Right atrium auricular region (tissue), 2 donors: Measurements from ENCODE around the gene TECPR2. TPM values are rescaled to one million over a fixed set of nuclear protein-coding genes. Genes with fewer than 3 reads are reported as not detected.

Experiments used
- DNase-seq: peaks from one replicate; pipeline ENCODE4 v3.0.0-alpha.2; 2019; ENCODE audit warnings: low spot score
- H3K27ac ChIP-seq, 2 donors: fragments of 200-600 bp; sonication (generic); 1 replicate in 1 of 2; 2 replicates in 1 of 2; pipeline ENCODE4 v1.5.1; 2016 to 2019
- H3K27me3 ChIP-seq, 2 donors: fragments of 200-600 bp; sonication (generic); one replicate each; pipeline versions ENCODE4 v1.5.1 to v1.6.0; 2017 to 2019
- H3K36me3 ChIP-seq: fragments of 200-600 bp; sonication (generic); one replicate; pipeline ENCODE4 v1.5.1; 2016
- H3K4me1 ChIP-seq, 2 donors: fragments of 200-600 bp; sonication (generic); one replicate each; pipeline versions ENCODE4 v1.5.1 to v1.6.0; 2017 to 2019
- H3K4me3 ChIP-seq, 2 donors: fragments of 200-600 bp; sonication (generic); 1 replicate in 1 of 2; 2 replicates in 1 of 2; pipeline ENCODE4 v1.5.1; 2017 to 2019; ENCODE audit warnings: mild to moderate bottlenecking in 1 of 2, moderate library complexity in 1 of 2
- H3K9me3 ChIP-seq, 2 donors: fragments of 200-600 bp; sonication (generic); one replicate each; pipeline ENCODE4 v1.5.1; 2019
- CTCF ChIP-seq, 2 donors: fragments of 200-600 bp; sonication (generic); IDR thresholded peaks; one replicate each; pipeline ENCODE4 v1.5.1; 2019; ENCODE audit warnings: antibody characterized with exemption in 2 of 2
- total RNA-seq, 2 donors: library from RNA; depleted of rRNA; stranded (reverse); fragments of >200 nt; gene quantifications; one replicate each; pipeline ENCODE4 v1.1.0, GENCODE V29; 2016

The TECPR2 gene
- total RNA-seq, 2 donors from 2014 or later, result 13.2 to 15.5 TPM

DNA sequence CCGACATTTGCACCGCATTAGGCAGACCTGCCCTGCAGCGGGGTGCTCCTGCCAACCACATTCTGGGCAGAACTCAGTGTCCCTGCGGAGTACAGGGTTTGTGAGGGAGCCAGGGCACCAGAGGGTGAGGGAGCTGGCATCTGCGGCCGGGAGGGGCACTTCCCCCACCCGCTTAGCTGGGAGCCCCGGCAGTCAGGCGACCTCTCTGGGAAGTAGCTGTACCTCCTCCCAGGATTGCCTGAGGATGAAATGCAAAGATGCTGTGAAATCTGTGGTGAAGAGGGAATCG is 88.3 kb downstream of the TECPR2 start:
- no peak for DNase-seq
- H3K9me3 ChIP-seq, result no peaks in the 10 kb centered on the region
- TF ChIP-seq CTCF (IDR thresholded peaks at IDR 0.05), result no peak
- no peak overlapping the region for H3K27ac ChIP-seq
- H3K4me1 ChIP-seq, result no peaks in the 10 kb centered on the region
- peaks cover 62% of the 10 kb centered on the region for H3K36me3 ChIP-seq
- no peaks in the 10 kb centered on the region for H3K27me3 ChIP-seq
- no peak overlapping the region for H3K4me3 ChIP-seq

DNA sequence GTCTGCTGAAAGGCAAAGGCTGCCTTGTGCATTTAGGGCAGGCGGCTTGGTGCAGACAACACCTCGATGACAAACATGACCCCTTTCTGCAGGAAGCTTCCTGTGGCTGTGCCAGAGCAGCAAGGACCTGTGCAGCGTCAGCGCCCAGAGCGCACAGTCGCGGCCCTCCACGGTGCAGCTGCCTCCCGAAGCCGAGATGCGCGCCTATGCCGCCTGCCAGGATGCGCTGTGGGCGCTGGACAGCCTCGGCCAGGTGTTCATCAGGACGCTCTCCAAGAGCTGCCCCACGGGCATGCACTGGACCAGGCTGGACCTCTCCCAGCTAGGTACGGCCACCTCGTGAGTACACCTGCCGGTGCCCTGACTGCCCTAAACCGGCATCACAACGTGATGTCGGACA is 89.6 kb downstream of the TECPR2 start:
- no peak overlapping the region for H3K27ac ChIP-seq
- peaks cover 54% of the 10 kb centered on the region for H3K36me3 ChIP-seq
- no peak for TF ChIP-seq CTCF (IDR thresholded peaks at IDR 0.05)
- H3K9me3 ChIP-seq, result no peaks in the 10 kb centered on the region
- no peak for DNase-seq
- no peaks in the 10 kb centered on the region for H3K27me3 ChIP-seq
- no peak overlapping the region for H3K4me3 ChIP-seq
- no peaks in the 10 kb centered on the region for H3K4me1 ChIP-seq

- Histone ChIP-seq H3K27ac (no peak overlapping the region), H3K9me3 (no peaks in the 10 kb centered on the region), H3K4me1 (no peaks in the 10 kb centered on the region), H3K27me3 (no peaks in the 10 kb centered on the region), H3K36me3 (peaks cover 56% of the 10 kb centered on the region), H3K4me3 (no peak overlapping the region)
- TF ChIP-seq CTCF (IDR thresholded peaks at IDR 0.05), result no peak
- DNase-seq, result no peak
These were observed 92.0 kb downstream of the TECPR2 start for GRCh38 chr14:102454711-102455110.

DNA sequence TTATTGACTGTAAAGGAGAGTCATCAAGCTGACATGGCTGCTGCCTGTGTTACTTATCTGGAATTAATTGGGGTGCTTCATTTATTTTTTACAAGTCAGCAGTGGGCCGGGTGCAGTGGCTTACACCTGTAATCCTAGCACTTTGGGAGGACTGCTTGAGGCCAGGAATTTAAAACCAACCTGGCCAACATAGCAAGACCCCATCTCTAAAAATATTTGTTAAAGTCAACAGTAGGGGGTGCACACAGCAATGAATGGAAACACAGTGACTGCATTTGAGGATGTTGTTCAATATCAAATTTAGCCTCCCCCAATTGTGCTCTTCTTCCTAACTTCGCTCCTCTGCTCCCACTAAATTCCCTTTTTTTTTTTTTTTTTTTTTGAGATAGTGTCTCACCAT is 94.8 kb downstream of the TECPR2 start:
- TF ChIP-seq CTCF (IDR thresholded peaks at IDR 0.05), result no peak
- Histone ChIP-seq H3K36me3 (peaks cover 31% of the 10 kb centered on the region), H3K9me3 (no peaks in the 10 kb centered on the region), H3K27ac (no peak overlapping the region), H3K4me1 (no peaks in the 10 kb centered on the region), H3K4me3 (no peak overlapping the region), H3K27me3 (no peaks in the 10 kb centered on the region)
- no peak for DNase-seq

- no peak overlapping the region for H3K4me3 ChIP-seq
- DNase-seq, result no peak
- no peaks in the 10 kb centered on the region for H3K4me1 ChIP-seq
- H3K9me3 ChIP-seq, result no peaks in the 10 kb centered on the region
- TF ChIP-seq CTCF (IDR thresholded peaks at IDR 0.05), result no peak
- H3K36me3 ChIP-seq, result peaks cover 36% of the 10 kb centered on the region
- H3K27ac ChIP-seq, result peak overlapping the region; percentile 35 to 49
- H3K27me3 ChIP-seq, result no peaks in the 10 kb centered on the region
These were observed 99.0 kb downstream of the TECPR2 start for GRCh38 chr14:102461490-102462338.

GRCh38 chr14:102462391-102462790 is 99.7 kb downstream of the TECPR2 start:
- Histone ChIP-seq H3K27ac (no peak overlapping the region), H3K4me3 (no peak overlapping the region), H3K4me1 (no peaks in the 10 kb centered on the region), H3K9me3 (no peaks in the 10 kb centered on the region), H3K27me3 (no peaks in the 10 kb centered on the region), H3K36me3 (peaks cover 32% of the 10 kb centered on the region)
- no peak for DNase-seq
- no peak for TF ChIP-seq CTCF (IDR thresholded peaks at IDR 0.05)
